ENCODE results near the gene VRTN. TPM values are rescaled to one million over a fixed set of nuclear protein-coding genes. Genes with fewer than 3 reads are reported as not detected.
"Not testable (repeated sequence)": the region's sequence is repeated elsewhere in the genome, so short reads cannot be mapped to it uniquely, and the experiment has no call there.

VRTN gene
- total RNA-seq, 1 donor from 2014 or later: not detected

DNA sequence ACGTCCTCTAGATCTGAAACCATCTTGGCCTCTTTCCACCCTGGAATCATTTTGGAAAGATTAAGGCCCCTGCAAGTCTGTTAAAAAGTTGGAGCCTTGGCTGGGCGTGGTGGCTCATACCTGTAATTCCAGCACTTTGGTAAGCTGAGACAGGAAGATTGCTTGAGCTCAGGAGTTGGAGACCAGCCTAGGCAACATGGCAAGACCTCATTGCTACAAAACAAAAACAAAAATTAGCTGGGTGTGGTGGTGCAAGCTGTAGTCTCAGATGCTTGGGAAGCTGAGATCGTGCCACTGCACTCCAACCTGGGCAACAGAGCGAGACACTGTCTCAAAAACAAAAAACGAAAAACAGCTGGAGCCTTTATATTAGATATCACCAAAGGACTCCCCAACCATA is 34.7 kb upstream of the VRTN start:
- CTCF ChIA-PET: no interaction called here
- Mint-ChIP-seq H3K36me3 (ENCODE audit: low read depth) (no peaks in the 10 kb centered on the region), H3K9me3 (no peaks in the 10 kb centered on the region), H3K4me3 (no peak overlapping the region), H3K27ac (no peak overlapping the region), H3K27me3 (peaks cover 3% of the 10 kb centered on the region), H3K4me1 (no peaks in the 10 kb centered on the region)
- DNase-seq (no peak), ATAC-seq (ENCODE audit: low read depth) (no peak)
- TF ChIP-seq, protein P1, sequence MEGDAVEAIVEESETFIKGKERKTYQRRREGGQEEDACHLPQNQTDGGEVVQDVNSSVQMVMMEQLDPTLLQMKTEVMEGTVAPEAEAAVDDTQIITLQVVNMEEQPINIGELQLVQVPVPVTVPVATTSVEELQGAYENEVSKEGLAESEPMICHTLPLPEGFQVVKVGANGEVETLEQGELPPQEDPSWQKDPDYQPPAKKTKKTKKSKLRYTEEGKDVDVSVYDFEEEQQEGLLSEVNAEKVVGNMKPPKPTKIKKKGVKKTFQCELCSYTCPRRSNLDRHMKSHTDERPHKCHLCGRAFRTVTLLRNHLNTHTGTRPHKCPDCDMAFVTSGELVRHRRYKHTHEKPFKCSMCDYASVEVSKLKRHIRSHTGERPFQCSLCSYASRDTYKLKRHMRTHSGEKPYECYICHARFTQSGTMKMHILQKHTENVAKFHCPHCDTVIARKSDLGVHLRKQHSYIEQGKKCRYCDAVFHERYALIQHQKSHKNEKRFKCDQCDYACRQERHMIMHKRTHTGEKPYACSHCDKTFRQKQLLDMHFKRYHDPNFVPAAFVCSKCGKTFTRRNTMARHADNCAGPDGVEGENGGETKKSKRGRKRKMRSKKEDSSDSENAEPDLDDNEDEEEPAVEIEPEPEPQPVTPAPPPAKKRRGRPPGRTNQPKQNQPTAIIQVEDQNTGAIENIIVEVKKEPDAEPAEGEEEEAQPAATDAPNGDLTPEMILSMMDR (IDR thresholded peaks at IDR 0.05): no peak
- POLR2A ChIA-PET: no interaction called here
- intact Hi-C loops (cut with micrococcal nuclease): no loop called here

DNA sequence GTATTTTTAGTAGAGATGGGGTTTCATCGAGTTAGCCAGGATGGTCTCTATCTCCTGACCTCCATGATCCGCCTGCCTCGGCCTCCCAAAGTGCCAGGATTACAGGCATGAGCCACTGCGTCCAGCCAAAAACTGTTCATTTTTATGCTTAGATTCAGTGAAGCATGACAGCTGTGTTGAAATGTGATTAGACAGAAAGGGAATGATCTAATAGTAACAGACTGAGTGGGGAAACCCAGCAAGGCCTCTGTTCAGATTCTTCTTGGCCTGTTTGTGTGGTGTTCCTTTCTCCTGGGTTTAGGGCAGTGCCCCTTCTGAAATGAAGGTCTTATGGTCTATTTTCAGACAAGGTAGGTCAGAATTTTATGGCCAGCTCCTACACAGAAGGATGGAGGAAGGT is 33.7 kb upstream of the VRTN start:
- Mint-ChIP-seq H3K9me3 (no peaks in the 10 kb centered on the region), H3K4me1 (no peaks in the 10 kb centered on the region), H3K27ac (no peak overlapping the region), H3K36me3 (ENCODE audit: low read depth) (no peaks in the 10 kb centered on the region), H3K27me3 (peaks cover 3% of the 10 kb centered on the region), H3K4me3 (no peak overlapping the region)
- no peak for DNase-seq
- TF ChIP-seq, protein P1 (IDR thresholded peaks at IDR 0.05): no peak
- ChIA-PET POLR2A (interaction anchor here (0.6 kb wide), 1 partner anchor 11 kb away, joined by 3 read pairs; no protein-coding TSS in a partner anchor), CTCF (no interaction called here)
- ATAC-seq (ENCODE audit: low read depth): no peak
- intact Hi-C loops (cut with micrococcal nuclease): no loop called here

DNA sequence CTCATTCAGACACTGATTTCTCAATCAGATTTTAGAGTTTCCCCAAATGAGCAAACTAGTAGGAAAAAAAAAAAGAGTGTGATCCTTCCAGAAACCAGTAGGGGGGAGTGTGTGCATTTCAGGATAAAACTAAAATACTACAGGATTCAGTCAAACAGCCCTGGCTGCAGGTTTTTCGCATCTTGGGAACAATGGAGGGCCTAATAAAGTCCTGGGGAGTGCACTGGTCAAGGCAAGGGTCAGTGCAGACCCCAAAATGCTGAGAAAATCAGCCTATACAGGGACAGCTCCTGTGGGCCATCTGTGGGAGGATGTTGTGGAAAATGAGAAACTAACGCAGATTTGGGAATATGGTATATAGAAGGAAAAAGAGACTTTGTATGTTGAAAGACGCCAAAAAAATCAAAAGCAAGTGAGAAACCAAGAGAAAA is 23.3 kb upstream of the VRTN start:
- ATAC-seq (ENCODE audit: low read depth): no peak
- H3K36me3 Mint-ChIP-seq (ENCODE audit: low read depth): no peaks in the 10 kb centered on the region
- no peak overlapping the region for H3K27ac Mint-ChIP-seq
- ChIA-PET CTCF (interaction anchor here (1.2 kb wide), 1 partner anchor 153 kb away, joined by 3 read pairs; no protein-coding TSS in a partner anchor), POLR2A (no interaction called here)
- no peaks in the 10 kb centered on the region for H3K4me1 Mint-ChIP-seq
- TF ChIP-seq, protein P1 (IDR thresholded peaks at IDR 0.05): no peak
- DNase-seq: no peak
- intact Hi-C loops (cut with micrococcal nuclease): no loop called here
- peaks cover 11% of the 10 kb centered on the region for H3K27me3 Mint-ChIP-seq
- H3K9me3 Mint-ChIP-seq: no peaks in the 10 kb centered on the region
- no peak overlapping the region for H3K4me3 Mint-ChIP-seq

DNA sequence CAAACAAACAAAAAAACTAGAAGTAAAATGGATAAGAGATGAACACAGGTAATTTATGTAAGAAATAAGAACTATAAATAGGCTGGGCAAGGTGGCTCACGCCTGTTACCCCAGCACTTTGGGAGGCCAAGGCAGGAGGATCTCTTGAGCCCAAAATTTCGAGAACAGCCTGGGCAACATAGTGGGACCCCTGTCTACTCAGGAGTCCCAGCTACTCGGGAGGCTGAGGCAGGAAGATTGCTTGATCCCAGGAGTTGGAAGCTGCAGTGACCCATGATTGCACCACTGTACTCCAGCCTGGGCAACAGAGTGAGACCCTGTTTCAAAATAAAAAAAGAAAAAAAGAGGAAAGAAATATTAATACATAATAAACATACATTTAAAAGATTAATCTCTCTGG is 22.8 kb upstream of the VRTN start:
- ChIA-PET CTCF (interaction anchor here (1.2 kb wide), 1 partner anchor 153 kb away, joined by 3 read pairs; no protein-coding TSS in a partner anchor), POLR2A (no interaction called here)
- intact Hi-C loops (cut with micrococcal nuclease): no loop called here
- Mint-ChIP-seq H3K27ac (no peak overlapping the region), H3K4me1 (no peaks in the 10 kb centered on the region), H3K36me3 (ENCODE audit: low read depth) (no peaks in the 10 kb centered on the region), H3K27me3 (peaks cover 11% of the 10 kb centered on the region), H3K4me3 (no peak overlapping the region), H3K9me3 (no peaks in the 10 kb centered on the region)
- TF ChIP-seq, protein P1 (IDR thresholded peaks at IDR 0.05): no peak
- ATAC-seq (ENCODE audit: low read depth): no peak
- no peak for DNase-seq

DNA sequence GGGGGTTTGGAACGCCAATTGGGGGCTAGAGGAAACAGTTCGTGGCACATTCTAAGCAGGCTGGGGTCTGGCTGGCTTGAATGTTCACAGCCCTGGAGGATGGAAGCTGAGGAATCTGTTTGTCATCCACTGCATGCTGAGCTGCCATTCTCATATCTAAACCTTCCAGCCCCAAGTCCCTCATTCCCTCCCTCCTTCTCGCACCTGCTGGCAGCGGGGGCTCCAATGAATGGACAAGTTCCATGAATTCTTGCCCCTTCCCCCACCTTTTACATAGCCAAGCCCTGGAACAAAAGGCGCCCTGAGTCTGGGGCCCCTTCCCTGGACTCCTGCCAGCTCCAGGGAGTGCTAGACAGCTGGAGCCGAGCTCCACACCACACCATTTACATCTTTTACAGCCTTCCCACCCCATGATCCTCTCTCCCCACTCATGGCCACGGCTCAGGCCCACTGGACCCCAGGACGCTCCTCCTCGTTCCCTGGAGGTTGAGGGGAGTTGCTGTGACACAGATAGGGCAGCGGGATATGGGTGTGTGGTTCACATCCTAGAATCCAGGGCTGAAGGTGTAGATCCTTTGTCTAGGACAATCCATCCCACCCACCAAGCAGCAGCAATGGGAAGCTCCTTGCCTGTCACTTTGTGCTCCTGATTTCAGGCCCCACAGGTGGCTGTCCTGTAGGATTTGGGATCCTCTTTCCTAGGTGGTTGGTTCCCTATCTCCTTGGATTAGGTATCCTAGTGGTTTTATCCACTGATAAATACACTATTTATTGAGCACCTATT is 21.7 kb upstream of the VRTN start:
- intact Hi-C loops (cut with micrococcal nuclease): no loop called here
- Mint-ChIP-seq H3K4me3 (no peak overlapping the region), H3K27ac (no peak overlapping the region), H3K27me3 (peaks cover 6% of the 10 kb centered on the region), H3K4me1 (no peaks in the 10 kb centered on the region), H3K9me3 (no peaks in the 10 kb centered on the region), H3K36me3 (ENCODE audit: low read depth) (no peaks in the 10 kb centered on the region)
- DNase-seq (no peak), ATAC-seq (ENCODE audit: low read depth) (no peak)
- CTCF ChIA-PET: interaction anchor here (1.2 kb wide), 1 partner anchor 152 kb away, joined by 3 read pairs; no protein-coding TSS in a partner anchor
- TF ChIP-seq, protein P1 (IDR thresholded peaks at IDR 0.05): no peak
- POLR2A ChIA-PET: interaction anchor here (0.6 kb wide), 1 partner anchor 470 kb away, joined by 4 read pairs; no protein-coding TSS in a partner anchor

DNA sequence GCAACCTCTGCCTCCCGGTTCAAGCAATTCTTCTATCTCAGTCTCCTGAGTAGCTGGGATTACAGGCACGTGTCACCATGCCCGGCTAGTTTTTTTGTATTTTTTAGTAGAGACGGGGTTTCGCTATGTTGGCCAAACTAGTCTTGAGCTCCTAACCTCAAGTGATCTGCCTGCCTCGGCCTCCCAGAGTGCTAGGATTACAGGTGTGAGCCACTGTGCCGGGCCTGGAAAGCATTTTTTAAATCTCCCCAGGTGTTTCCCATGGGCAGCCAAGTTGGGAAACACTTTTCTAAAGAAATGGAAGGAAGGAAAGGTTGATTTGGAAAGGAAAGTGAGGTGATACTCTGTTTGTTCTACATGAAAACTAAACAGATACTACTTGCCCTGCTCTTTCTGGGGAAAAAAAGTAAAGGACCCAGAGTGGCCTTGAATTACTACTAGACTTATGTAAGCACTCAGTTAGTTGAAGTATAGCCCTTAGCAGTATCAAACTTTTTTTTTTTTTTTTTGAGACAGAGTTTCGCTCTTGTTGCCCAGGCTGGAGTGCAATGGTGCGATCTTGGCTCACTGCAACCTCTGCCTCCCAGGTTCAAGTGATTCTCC is 18.2 kb upstream of the VRTN start:
- H3K27me3 Mint-ChIP-seq; H3K36me3 Mint-ChIP-seq (ENCODE audit: low read depth); CTCF ChIA-PET; intact Hi-C loops (cut with micrococcal nuclease); H3K4me1 Mint-ChIP-seq; POLR2A ChIA-PET; DNase-seq; H3K9me3 Mint-ChIP-seq; H3K27ac Mint-ChIP-seq; H3K4me3 Mint-ChIP-seq; ATAC-seq (ENCODE audit: low read depth): not testable (repeated sequence)

Data from activated B cell treated with CpG ODN at 0.5 μM for 24 hours (primary cell).